OCI-LY7 (cell line): ENCODE results near the gene SAMMSON.

ENCODE experiments used
- CTCF ChIP-seq: fragments of 200-600 bp; sonication (generic); conservative IDR thresholded peaks from 2 replicates; pipeline ENCODE4 v1.5.1; 2014; ENCODE audit warnings: mild to moderate bottlenecking, antibody characterized with exemption, low read length, moderate library complexity, mixed read lengths
- EZH2phosphoT487 ChIP-seq: fragments of 200-600 bp; sonication (generic); IDR thresholded peaks from 2 replicates; pipeline ENCODE4 v1.6.1; 2018; ENCODE audit warnings: low read depth, borderline replicate concordance, mild to moderate bottlenecking, mixed run types, antibody characterized with exemption, low read length, moderate library complexity, mixed read lengths

- no peak for TF ChIP-seq CTCF
- no peak for TF ChIP-seq EZH2phosphoT487
These were observed 47.9 kb upstream of the SAMMSON start for GRCh38 chr3:69951616-69952015.
